MM.1S (cell line): ENCODE results near the gene NSD1.

ENCODE experiments used
- EZH2 ChIP-seq: fragments of 300-600 bp; sonication (generic); optimal IDR thresholded peaks from 2 replicates; pipeline ENCODE3; 2017; ENCODE audit warnings: low read depth, mild to moderate bottlenecking, antibody characterized with exemption, low read length, mixed read lengths
- TF ChIP-seq, protein P1 (sequence below): fragments of 300-600 bp; sonication (generic); IDR thresholded peaks from 2 replicates; pipeline ENCODE4 v1.5.1; 2016; ENCODE audit warnings: antibody characterized with exemption, low read length, mixed read lengths

DNA sequence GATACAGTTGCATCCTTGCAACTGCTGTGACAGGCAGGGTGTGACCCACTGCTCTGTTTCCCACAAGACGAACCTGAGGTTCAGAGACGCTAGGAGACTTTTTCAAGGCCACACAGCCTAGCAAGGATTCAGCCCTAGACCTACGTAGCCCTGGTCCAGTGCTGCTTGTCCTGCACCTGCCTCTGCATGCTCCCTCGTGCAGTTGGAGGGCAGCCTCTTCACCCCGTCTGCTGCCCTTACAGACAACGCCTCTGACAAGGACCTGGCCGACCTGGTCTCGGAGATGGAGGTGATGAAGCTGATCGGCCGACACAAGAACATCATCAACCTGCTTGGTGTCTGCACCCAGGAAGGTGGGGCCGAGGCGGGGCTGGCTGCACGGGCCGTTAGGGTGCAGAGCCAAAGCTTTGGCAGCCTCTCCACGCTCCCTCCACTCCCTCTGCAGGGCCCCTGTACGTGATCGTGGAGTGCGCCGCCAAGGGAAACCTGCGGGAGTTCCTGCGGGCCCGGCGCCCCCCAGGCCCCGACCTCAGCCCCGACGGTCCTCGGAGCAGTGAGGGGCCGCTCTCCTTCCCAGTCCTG lies 38.4 kb upstream of the NSD1 start:
- TF ChIP-seq, protein P1, sequence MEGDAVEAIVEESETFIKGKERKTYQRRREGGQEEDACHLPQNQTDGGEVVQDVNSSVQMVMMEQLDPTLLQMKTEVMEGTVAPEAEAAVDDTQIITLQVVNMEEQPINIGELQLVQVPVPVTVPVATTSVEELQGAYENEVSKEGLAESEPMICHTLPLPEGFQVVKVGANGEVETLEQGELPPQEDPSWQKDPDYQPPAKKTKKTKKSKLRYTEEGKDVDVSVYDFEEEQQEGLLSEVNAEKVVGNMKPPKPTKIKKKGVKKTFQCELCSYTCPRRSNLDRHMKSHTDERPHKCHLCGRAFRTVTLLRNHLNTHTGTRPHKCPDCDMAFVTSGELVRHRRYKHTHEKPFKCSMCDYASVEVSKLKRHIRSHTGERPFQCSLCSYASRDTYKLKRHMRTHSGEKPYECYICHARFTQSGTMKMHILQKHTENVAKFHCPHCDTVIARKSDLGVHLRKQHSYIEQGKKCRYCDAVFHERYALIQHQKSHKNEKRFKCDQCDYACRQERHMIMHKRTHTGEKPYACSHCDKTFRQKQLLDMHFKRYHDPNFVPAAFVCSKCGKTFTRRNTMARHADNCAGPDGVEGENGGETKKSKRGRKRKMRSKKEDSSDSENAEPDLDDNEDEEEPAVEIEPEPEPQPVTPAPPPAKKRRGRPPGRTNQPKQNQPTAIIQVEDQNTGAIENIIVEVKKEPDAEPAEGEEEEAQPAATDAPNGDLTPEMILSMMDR = no peak
- no peak for TF ChIP-seq EZH2
